T-helper 2 cell treated with Interferon-gamma antibody and Interleukin-4, amounts not matched to agents 5 μg/mL and 100 μg/mL, for 36 hours (primary cell): ENCODE results near the gene HMCN1.

Experiments
- DNase-seq: peaks from one replicate; pipeline ENCODE4 v3.0.0; 2021; ENCODE audit warnings: low spot score
- H3K27ac Mint-ChIP-seq: one replicate; pipeline ENCODE4 v1.8.0; 2021; ENCODE audit warnings: mild to moderate bottlenecking, mixed read lengths
- H3K27me3 Mint-ChIP-seq: one replicate; pipeline ENCODE4 v1.8.0; 2021; ENCODE audit warnings: low read depth, mixed read lengths
- H3K36me3 Mint-ChIP-seq: one replicate; pipeline ENCODE4 v1.8.0; 2021; ENCODE audit warnings: low read depth, mixed read lengths
- H3K4me1 Mint-ChIP-seq: one replicate; pipeline ENCODE4 v1.8.0; 2021; ENCODE audit warnings: low read depth, mixed read lengths
- H3K4me3 Mint-ChIP-seq: one replicate; pipeline ENCODE4 v1.8.0; 2022; ENCODE audit warnings: mild to moderate bottlenecking, moderate library complexity, mixed read lengths
- H3K9me3 Mint-ChIP-seq: one replicate; pipeline ENCODE4 v1.8.0; 2021; ENCODE audit warnings: mixed read lengths

HMCN1 gene

GRCh38 chr1:185896863-185897262, 162.7 kb downstream of the HMCN1 start:
- Mint-ChIP-seq H3K27me3 (no peaks in the 10 kb centered on the region), H3K4me1 (no peaks in the 10 kb centered on the region), H3K9me3 (no peaks in the 10 kb centered on the region), H3K27ac (no peak overlapping the region), H3K4me3 (no peak overlapping the region), H3K36me3 (no peaks in the 10 kb centered on the region)
- no peak for DNase-seq

- Mint-ChIP-seq H3K9me3 (no peaks in the 10 kb centered on the region), H3K4me1 (no peaks in the 10 kb centered on the region), H3K27me3 (no peaks in the 10 kb centered on the region), H3K4me3 (no peak overlapping the region), H3K36me3 (no peaks in the 10 kb centered on the region), H3K27ac (no peak overlapping the region)
- no peak for DNase-seq
These were observed 172.0 kb downstream of the HMCN1 start for GRCh38 chr1:185906186-185906585.

- H3K27ac Mint-ChIP-seq: no peak overlapping the region
- no peak for DNase-seq
- no peaks in the 10 kb centered on the region for H3K9me3 Mint-ChIP-seq
- H3K36me3 Mint-ChIP-seq: no peaks in the 10 kb centered on the region
- H3K4me3 Mint-ChIP-seq: no peak overlapping the region
- H3K4me1 Mint-ChIP-seq: no peaks in the 10 kb centered on the region
- no peaks in the 10 kb centered on the region for H3K27me3 Mint-ChIP-seq
These were observed 173.1 kb downstream of the HMCN1 start for GRCh38 chr1:185907246-185907645.

GRCh38 chr1:185911978-185912377, 177.8 kb downstream of the HMCN1 start:
- Mint-ChIP-seq H3K36me3 (no peaks in the 10 kb centered on the region), H3K9me3 (no peaks in the 10 kb centered on the region), H3K27me3 (no peaks in the 10 kb centered on the region), H3K4me1 (no peaks in the 10 kb centered on the region), H3K27ac (no peak overlapping the region), H3K4me3 (no peak overlapping the region)
- DNase-seq: no peak

GRCh38 chr1:185912504-185912903, 178.3 kb downstream of the HMCN1 start:
- DNase-seq: no peak
- H3K27ac Mint-ChIP-seq: no peak overlapping the region
- no peaks in the 10 kb centered on the region for H3K4me1 Mint-ChIP-seq
- no peaks in the 10 kb centered on the region for H3K9me3 Mint-ChIP-seq
- H3K36me3 Mint-ChIP-seq: no peaks in the 10 kb centered on the region
- no peak overlapping the region for H3K4me3 Mint-ChIP-seq
- no peaks in the 10 kb centered on the region for H3K27me3 Mint-ChIP-seq

GRCh38 chr1:185914089-185914488, 179.9 kb downstream of the HMCN1 start:
- no peaks in the 10 kb centered on the region for H3K4me1 Mint-ChIP-seq
- no peak overlapping the region for H3K27ac Mint-ChIP-seq
- no peak for DNase-seq
- no peaks in the 10 kb centered on the region for H3K27me3 Mint-ChIP-seq
- H3K9me3 Mint-ChIP-seq: no peaks in the 10 kb centered on the region
- H3K4me3 Mint-ChIP-seq: no peak overlapping the region
- H3K36me3 Mint-ChIP-seq: no peaks in the 10 kb centered on the region

- DNase-seq: no peak
- Mint-ChIP-seq H3K27me3 (no peaks in the 10 kb centered on the region), H3K27ac (no peak overlapping the region), H3K4me3 (no peak overlapping the region), H3K36me3 (no peaks in the 10 kb centered on the region), H3K4me1 (no peaks in the 10 kb centered on the region), H3K9me3 (no peaks in the 10 kb centered on the region)
These were observed 182.7 kb downstream of the HMCN1 start for GRCh38 chr1:185916861-185917260.

GRCh38 chr1:185917646-185918045, 183.5 kb downstream of the HMCN1 start:
- Mint-ChIP-seq H3K9me3 (no peaks in the 10 kb centered on the region), H3K4me1 (no peaks in the 10 kb centered on the region), H3K27ac (no peak overlapping the region), H3K36me3 (no peaks in the 10 kb centered on the region), H3K4me3 (no peak overlapping the region), H3K27me3 (no peaks in the 10 kb centered on the region)
- DNase-seq: no peak

- DNase-seq: no peak
- Mint-ChIP-seq H3K4me1 (no peaks in the 10 kb centered on the region), H3K36me3 (no peaks in the 10 kb centered on the region), H3K4me3 (no peak overlapping the region), H3K27me3 (no peaks in the 10 kb centered on the region), H3K9me3 (no peaks in the 10 kb centered on the region), H3K27ac (no peak overlapping the region)
These were observed 186.4 kb downstream of the HMCN1 start for GRCh38 chr1:185920602-185921001.

- H3K27ac Mint-ChIP-seq: no peak overlapping the region
- H3K4me3 Mint-ChIP-seq: no peak overlapping the region
- no peaks in the 10 kb centered on the region for H3K9me3 Mint-ChIP-seq
- no peaks in the 10 kb centered on the region for H3K36me3 Mint-ChIP-seq
- no peaks in the 10 kb centered on the region for H3K4me1 Mint-ChIP-seq
- DNase-seq: no peak
- H3K27me3 Mint-ChIP-seq: no peaks in the 10 kb centered on the region
These were observed 187.4 kb downstream of the HMCN1 start for GRCh38 chr1:185921636-185922035.

- no peaks in the 10 kb centered on the region for H3K27me3 Mint-ChIP-seq
- no peaks in the 10 kb centered on the region for H3K36me3 Mint-ChIP-seq
- DNase-seq: no peak
- no peaks in the 10 kb centered on the region for H3K9me3 Mint-ChIP-seq
- no peak overlapping the region for H3K4me3 Mint-ChIP-seq
- H3K27ac Mint-ChIP-seq: no peak overlapping the region
- H3K4me1 Mint-ChIP-seq: no peaks in the 10 kb centered on the region
These were observed 192.4 kb downstream of the HMCN1 start for GRCh38 chr1:185926588-185926987.

GRCh38 chr1:185929776-185930175, 195.6 kb downstream of the HMCN1 start:
- Mint-ChIP-seq H3K4me3 (no peak overlapping the region), H3K36me3 (no peaks in the 10 kb centered on the region), H3K27ac (no peak overlapping the region), H3K9me3 (no peaks in the 10 kb centered on the region), H3K4me1 (no peaks in the 10 kb centered on the region), H3K27me3 (no peaks in the 10 kb centered on the region)
- no peak for DNase-seq

GRCh38 chr1:185931438-185931837, 197.2 kb downstream of the HMCN1 start:
- no peaks in the 10 kb centered on the region for H3K9me3 Mint-ChIP-seq
- no peaks in the 10 kb centered on the region for H3K4me1 Mint-ChIP-seq
- DNase-seq: no peak
- H3K27me3 Mint-ChIP-seq: no peaks in the 10 kb centered on the region
- H3K4me3 Mint-ChIP-seq: no peak overlapping the region
- no peaks in the 10 kb centered on the region for H3K36me3 Mint-ChIP-seq
- no peak overlapping the region for H3K27ac Mint-ChIP-seq

GRCh38 chr1:185933580-185933979, 199.4 kb downstream of the HMCN1 start:
- H3K36me3 Mint-ChIP-seq: no peaks in the 10 kb centered on the region
- no peaks in the 10 kb centered on the region for H3K27me3 Mint-ChIP-seq
- no peaks in the 10 kb centered on the region for H3K9me3 Mint-ChIP-seq
- no peak for DNase-seq
- H3K27ac Mint-ChIP-seq: no peak overlapping the region
- H3K4me3 Mint-ChIP-seq: no peak overlapping the region
- no peaks in the 10 kb centered on the region for H3K4me1 Mint-ChIP-seq

- H3K9me3 Mint-ChIP-seq: no peaks in the 10 kb centered on the region
These were observed 200.4 kb downstream of the HMCN1 start for GRCh38 chr1:185934476-185935189.

More at GRCh38 chr1:185934476-185935189, 200.4 kb downstream of the HMCN1 start:
- H3K27me3 Mint-ChIP-seq: no peaks in the 10 kb centered on the region
- DNase-seq: no peak
- H3K36me3 Mint-ChIP-seq: no peaks in the 10 kb centered on the region
- no peak overlapping the region for H3K4me3 Mint-ChIP-seq
- no peak overlapping the region for H3K27ac Mint-ChIP-seq
- H3K4me1 Mint-ChIP-seq: no peaks in the 10 kb centered on the region
